Sigmoid colon (tissue), 4 donors: ENCODE results near the gene FBXW5.

ENCODE experiments used
- EP300 ChIP-seq, 4 donors: sonication (generic); formaldehyde crosslinking; IDR thresholded peaks; one replicate each; pipeline ENCODE4 v1.6.1; 2017; ENCODE audit warnings: antibody characterized with exemption in 4 of 4
- POLR2AphosphoS5 ChIP-seq, 4 donors: sonication (generic); formaldehyde crosslinking; IDR thresholded peaks; one replicate each; pipeline ENCODE4 v1.6.1; 2017; ENCODE audit warnings: antibody characterized with exemption in 4 of 4
- TF ChIP-seq, protein P1 (sequence below), 4 experiments: fragments of 450-650 bp in 3 of 4; fragments of 200-600 bp in 1 of 4; IDR thresholded peaks; one replicate each; pipeline ENCODE4 v1.5.1; 2016 to 2019; ENCODE audit warnings: antibody characterized with exemption in 4 of 4, mild to moderate bottlenecking in 3 of 4, moderate library complexity in 2 of 4

GRCh38 chr9:136985853-136986252 lies 41.3 kb upstream of the FBXW5 start:
- TF ChIP-seq EP300 (IDR thresholded peaks at IDR 0.05): no peak
- TF ChIP-seq POLR2AphosphoS5 (IDR thresholded peaks at IDR 0.05): no peak
- TF ChIP-seq, protein P1, sequence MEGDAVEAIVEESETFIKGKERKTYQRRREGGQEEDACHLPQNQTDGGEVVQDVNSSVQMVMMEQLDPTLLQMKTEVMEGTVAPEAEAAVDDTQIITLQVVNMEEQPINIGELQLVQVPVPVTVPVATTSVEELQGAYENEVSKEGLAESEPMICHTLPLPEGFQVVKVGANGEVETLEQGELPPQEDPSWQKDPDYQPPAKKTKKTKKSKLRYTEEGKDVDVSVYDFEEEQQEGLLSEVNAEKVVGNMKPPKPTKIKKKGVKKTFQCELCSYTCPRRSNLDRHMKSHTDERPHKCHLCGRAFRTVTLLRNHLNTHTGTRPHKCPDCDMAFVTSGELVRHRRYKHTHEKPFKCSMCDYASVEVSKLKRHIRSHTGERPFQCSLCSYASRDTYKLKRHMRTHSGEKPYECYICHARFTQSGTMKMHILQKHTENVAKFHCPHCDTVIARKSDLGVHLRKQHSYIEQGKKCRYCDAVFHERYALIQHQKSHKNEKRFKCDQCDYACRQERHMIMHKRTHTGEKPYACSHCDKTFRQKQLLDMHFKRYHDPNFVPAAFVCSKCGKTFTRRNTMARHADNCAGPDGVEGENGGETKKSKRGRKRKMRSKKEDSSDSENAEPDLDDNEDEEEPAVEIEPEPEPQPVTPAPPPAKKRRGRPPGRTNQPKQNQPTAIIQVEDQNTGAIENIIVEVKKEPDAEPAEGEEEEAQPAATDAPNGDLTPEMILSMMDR (IDR thresholded peaks at IDR 0.05): no peak
